Activated CD4-positive, alpha-beta T cell treated with anti-CD3 and anti-CD28 coated beads for 4 hours (primary cell): Measurements from ENCODE around the gene MAD2L1BP.
"Not testable (repeated sequence)": the region's sequence is repeated elsewhere in the genome, so short reads cannot be mapped to it uniquely, and the experiment has no call there.

Experiments used
- DNase-seq, 2 donors: peaks; one replicate each; pipeline ENCODE4 v3.0.0-alpha.2; 2020

Gene MAD2L1BP

DNA sequence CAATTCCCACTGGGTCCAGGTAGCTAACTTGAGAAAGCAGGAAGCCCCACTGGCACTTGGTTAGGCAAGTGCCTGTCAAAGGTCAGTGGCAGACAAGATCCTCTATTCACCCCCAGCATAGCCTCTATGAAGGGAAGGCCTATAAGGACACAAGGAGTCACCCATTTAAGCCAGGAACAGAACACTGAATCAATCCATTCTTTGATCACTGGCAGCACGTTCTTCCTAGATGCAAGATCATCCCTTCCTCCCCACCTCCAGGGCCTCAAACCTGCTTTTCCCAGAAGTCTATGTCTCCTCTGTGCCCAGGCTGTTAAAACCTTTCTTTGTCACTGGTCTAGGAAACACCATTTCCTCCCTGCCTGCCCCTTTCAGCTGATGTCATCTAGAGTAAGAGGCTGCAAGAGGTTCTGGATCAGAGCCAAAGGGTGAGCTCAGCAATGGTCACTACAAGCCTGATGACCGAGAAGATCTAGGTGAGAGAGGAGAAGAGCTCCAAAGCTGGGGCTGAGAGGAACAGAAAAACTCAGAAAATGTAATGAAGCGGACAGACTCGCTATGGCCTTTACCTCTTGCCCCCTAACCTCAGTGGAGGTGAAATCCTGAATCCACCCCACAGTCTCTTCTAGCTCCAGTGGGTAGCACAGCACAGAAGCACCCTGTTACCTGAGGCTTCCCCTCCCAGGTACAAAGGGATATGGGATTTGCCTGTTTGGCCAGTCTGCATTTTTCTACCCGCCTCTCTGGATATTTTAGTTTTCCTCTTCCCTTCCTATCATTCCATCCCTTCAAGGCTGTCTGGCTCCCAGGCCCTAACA is 8.4 kb upstream of the MAD2L1BP start:
- DNase-seq = no peak

DNA sequence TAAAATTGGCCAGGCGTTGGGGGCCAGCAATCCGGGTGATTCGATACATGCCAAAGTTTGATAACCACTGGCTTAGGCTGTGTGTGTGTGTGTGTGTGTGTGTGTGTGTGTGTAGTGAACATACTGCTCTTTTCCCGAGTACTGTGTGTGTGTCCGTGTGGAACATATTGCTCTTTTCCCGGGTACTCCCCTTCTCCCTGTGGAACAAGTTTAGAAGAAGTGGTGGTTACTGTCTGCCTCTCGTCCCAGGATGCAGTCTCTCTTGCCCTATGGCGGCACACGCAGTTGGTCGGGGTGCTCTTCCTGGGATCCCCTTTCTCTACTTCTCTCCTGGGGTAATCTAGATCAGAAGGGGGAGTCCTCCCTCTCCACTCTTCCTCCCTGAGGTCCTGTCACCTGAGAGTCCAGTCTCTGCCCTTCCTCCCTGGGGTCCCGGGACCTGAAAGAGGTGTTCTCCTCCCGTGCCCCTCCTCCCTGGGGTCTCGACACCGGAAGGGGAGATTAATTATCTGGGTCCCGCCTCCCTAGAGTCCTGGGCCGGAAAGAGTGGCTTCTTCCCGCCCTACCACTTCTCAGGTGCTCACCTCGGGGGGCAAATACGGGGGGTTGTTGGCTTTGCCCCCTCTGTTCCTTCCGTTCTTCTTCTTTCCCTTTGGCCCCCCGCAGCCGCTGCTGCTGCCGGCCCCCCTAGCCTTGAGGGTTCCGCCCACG is 7.1 kb upstream of the MAD2L1BP start:
- DNase-seq = peak; percentile 45 to 51

DNA sequence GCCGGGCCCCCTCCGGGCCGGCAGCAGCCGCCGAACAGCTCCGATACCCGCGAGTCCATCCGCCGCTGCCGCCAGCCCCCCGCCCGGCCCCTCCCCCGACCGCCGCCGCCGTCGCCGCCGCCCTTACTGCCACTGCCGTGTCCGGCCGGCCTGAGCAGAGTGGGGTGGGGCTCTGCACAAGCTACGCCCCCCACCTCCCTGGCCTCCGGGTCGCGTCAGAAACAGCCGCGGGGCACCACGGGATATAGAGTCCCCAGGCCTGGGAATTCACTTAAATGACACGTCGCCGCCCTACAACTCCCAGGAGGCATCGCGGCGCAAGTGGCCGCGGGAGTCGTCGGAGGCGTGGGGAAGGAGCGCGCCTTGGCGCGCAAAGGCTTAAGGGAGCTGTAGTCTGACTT is 6.5 kb upstream of the MAD2L1BP start, which contains the start of gene GTPBP2:
Gene GTPBP2 (minus strand): TSS at position 161 of the 401 bp plus-strand sequence. CDS start 102 bp downstream, at position 59.
- DNase-seq = peak; percentile 94 to 96

DNA sequence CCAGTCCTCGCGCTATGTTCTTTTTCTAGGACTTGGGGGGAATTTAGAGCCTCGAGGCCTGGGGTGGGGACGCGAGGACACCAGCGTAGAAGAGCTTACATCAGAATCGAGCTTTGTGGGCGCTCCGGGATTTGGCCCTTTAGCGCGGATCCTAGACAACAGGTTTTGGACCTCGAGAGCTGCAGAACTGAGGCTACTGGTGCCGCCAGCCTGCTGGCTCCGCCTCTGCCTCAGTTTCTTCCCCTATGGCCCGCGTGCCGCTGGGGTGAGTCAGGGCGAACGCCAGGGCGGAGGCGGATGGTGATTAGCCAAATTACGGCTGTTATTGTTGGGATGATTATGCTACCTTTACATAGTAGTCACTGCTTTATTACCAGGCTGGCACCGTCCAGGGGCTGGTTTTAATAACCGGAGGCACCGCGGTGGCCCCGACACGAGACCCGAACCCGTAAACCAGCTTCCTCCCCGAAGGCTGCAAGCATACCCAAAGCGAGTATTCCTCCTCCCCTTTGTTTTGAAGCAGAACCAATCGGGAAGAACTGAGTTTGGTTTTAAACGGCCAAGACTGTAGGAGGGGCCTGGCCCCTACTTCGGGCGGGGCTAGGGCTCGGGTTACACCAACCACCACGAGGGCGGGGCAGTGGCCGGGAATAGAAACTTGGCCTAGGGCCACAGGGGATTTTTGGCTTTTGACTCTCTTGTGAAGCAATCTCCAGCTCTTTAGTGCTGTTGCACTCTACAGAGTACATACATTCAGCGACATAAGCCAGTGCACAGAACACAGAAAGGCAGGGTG is 5.9 kb upstream of the MAD2L1BP start:
- peak; percentile 79 to 82 for DNase-seq

DNA sequence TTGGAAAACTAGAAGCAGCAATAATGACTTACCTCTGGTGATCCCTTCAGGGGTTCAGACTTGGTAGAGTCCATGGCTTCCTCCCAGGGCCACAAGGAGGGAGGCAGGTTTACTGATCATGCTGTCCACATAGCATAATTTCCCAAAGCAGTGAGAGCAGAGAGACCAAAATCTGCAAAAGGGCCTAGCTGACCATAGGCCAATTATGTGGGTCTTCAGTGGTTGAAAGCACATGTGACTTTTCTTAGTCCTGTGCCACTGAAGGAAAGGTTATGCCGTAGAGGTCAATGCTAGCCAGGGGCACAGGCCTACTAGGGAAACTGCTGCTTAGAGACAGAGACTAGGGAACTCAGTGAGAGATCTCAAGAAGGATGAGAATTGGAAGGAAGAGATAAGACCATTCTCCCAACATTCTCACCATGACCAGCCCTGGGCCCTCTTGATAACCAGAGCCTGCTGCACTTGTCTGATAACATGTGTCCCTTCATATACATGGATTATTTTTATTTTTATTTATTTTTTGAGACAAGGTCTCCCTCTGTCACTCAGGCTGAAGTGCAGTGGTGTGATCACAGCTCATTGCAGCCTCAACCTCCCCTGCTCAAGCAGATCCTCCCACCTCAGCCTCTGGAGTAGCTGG is 4.5 kb upstream of the MAD2L1BP start:
- DNase-seq = no peak

DNA sequence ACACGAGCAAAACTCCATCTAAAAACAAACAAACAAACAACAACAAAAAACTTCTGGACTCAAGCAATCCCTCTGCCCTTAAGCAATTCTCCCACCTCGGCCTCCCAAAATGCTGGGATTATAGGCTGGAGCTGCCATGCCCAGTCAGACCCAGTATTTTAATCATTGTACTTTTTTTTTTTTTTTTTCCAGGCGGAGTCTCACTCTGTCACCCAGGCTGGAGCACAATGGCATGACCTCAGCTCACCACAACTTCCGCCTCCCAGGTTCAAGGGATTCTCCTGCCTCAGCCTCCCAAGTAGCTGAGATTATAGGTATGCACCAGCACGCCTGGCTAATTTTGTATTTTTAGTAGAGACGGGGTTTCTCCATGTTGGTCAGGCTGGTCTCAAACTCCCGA is 2.6 kb upstream of the MAD2L1BP start:
- not testable (repeated sequence) for DNase-seq

DNA sequence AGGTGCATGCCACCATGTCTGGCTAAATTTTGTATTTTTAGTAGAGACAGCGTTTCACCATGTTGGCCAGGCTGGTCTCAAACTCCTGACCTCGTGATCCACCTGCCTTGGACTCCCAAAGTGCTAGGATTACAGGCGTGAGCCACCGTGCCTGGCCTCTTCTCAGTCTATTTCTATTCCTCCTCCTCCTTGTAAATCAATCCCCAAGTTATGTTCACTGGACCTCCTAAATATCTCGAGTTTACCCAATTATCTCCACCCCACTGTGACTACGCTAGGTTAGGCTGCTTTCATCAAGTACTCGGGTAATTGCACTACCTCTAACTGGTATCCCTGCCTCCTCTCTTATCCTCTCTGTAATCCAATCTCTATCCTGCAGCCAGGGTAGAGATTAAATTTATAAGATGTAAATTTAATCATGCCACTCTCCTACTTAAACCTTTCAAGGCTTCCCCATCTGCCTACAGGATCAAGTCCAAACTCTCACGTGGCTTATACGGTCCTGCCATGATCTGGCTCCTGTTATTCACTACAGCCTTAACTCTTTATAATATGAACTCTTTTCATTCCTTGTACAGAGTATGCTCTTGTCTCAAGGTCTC is 837 bp upstream of the MAD2L1BP start:
- DNase-seq = no peak

DNA sequence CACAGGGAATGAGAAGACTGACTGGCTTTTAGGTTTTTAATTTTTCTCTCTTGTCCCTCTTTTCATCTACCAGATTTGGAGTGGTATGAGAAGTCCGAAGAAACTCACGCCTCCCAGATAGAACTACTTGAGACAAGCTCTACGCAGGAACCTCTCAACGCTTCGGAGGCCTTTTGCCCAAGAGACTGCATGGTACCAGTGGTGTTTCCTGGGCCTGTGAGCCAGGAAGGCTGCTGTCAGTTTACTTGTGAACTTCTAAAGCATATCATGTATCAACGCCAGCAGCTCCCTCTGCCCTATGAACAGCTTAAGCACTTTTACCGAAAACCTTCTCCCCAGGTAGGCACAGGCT is 644 bp downstream of the MAD2L1BP start:
- DNase-seq = peak in 1 of 2 donors; percentile 5

DNA sequence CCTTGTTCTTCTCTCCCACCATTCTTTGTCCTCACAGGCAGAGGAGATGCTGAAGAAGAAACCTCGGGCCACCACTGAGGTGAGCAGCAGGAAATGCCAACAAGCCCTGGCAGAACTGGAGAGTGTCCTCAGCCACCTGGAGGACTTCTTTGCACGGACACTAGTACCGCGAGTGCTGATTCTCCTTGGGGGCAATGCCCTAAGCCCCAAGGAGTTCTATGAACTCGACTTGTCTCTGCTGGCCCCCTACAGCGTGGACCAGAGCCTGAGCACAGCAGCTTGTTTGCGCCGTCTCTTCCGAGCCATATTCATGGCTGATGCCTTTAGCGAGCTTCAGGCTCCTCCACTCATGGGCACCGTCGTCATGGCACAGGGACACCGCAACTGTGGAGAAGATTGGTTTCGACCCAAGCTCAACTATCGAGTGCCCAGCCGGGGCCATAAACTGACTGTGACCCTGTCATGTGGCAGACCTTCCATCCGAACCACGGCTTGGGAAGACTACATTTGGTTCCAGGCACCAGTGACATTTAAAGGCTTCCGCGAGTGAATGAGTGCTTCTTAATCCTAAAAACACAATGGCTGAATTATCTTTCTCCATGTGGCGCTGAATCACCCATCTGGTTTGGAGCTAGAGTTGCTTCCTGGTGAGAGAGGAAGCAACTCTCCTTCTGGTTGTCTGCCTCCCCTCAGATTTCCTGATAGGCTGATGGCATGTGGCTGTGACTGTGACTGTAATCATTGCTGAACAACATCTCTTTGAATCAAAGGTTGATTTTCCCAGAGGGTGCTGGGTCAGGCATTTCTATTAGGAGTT is 4.6 kb downstream of the MAD2L1BP start:
- no peak for DNase-seq

DNA sequence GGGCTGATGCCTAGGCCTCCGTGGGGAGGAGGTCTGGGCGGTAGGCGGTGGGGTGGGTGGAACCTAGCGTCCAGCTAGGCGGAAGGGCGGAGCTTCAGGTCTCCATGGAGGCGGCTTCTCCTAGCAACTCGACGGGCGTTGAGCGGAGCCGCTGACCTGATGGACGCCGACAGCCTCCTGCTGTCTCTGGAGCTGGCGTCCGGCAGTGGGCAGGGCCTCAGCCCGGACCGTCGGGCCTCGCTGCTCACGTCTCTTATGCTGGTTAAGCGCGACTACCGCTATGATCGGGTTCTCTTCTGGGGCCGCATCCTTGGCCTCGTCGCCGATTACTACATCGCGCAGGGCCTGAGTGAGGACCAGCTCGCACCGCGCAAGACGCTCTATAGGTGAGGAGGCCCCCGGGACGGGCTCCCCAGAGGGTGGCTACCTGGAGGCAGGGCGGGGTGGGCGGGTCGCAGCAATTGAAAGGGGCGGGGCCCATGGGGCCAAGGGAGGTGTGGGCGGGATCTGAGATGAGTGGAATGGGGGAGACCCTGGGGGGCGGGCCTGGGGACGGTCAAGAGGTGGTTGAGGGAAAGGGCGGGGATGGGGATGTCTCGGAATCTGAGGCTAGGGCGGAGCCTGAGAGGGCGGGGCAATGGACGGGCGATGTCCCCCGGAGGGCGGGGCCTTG is 9.4 kb downstream of the MAD2L1BP start, which contains the start of gene RSPH9:
Gene RSPH9 (plus strand): TSS at position 97 of the 673 bp plus-strand sequence. CDS start 63 bp downstream, at position 160.
- DNase-seq = peak; percentile 63 to 65

DNA sequence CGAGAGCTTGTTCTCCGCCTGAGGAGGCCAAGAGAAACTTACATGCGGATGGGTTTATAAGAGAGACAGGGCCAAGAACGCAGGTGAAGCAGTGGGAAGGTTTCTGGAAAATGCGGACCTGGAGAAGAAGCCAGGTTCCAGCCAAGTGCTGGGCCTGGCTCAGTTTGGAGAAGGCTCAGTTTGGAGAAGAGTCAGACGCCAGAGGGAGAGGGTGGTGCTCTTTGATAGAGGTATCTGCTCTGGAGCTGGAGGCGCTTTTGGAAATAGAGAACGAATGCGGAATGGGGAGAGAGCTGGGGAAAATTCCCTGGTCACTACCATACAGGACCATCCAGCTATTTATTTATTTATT is 9.9 kb downstream of the MAD2L1BP start:
- DNase-seq = no peak

DNA sequence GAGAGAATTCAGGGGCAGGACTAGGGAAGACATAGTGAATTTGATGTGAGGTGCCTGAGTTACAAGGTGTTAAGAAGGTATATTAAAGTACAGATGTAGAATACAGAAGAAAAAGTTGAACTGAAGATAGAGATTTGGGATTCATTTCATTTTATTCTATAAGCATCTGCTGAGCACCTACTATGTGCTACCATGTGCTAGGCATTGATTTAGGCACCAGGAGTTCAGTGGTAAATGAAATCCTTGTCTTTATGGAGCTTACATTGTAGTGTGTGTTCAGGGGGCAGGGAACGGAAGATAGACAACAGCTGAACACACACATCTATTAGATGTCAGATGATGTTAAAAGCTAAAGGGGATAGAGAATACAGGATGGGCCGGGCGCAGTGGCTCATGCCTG is 12.0 kb downstream of the MAD2L1BP start:
- no peak for DNase-seq

DNA sequence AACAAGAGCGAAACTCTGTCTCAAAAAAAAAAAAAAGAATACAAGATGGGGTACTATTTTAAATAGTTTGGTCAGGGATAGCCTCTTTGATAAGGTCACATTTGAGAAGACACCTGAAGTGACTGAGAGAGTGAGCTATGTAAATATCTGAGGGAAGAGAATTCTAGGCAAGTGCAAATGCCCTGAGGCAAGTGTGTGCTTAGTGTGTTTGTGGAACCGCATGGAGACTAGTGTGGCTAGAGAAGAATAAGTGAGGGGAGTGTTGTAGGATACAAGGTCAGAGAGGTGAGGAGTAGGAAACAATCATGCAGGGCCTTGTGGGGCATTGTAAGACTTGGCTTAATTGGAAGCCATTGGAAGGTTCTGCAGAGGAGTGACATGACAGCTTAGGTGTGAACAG is 12.6 kb downstream of the MAD2L1BP start:
- no peak for DNase-seq

DNA sequence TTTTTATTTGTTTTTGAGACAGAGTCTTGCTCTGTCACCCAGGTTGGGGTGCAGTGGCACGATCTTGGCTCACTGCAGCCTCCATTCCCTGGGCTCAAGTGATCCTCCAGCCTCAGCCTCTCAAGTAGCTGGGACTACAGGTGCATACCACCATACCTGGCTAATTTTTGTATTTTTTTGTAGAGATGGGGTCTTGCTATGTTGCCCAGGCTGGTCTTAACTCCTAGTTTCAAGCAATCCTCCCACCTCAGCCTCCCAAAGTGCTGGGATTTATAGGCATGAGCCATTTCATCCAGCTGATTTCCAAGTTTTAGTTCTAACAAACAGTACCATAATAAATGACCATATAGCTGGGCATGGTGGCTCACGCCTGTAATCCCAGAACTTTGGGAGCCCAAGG is 17.2 kb downstream of the MAD2L1BP start:
- DNase-seq = not testable (repeated sequence)

DNA sequence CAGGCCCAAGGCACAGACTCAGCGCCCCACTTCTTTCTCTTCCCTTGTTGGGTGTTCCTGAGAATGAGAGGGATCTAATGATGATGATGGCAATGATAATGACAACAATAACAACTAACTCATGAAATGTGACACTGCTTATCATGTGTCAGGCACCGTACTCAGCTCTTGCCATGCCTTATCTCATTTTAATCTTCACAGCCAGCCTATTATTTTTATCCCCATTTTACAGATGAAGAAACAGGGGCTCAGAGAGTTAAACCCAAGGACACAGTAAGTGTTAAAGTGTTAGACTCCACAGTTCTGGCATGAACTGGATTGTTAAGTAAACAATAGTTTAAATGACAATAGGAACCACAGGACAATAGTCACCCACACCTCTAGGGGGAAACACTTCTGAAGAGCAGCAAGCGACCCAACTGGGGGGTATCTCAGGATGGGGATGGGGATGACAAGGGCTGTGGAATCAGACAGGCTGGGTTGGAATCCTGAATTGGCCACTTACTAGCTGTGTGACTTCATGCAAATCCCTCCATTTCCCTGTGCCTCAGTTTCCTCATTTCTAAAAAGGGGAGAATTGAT is 21.7 kb downstream of the MAD2L1BP start:
- DNase-seq = no peak

DNA sequence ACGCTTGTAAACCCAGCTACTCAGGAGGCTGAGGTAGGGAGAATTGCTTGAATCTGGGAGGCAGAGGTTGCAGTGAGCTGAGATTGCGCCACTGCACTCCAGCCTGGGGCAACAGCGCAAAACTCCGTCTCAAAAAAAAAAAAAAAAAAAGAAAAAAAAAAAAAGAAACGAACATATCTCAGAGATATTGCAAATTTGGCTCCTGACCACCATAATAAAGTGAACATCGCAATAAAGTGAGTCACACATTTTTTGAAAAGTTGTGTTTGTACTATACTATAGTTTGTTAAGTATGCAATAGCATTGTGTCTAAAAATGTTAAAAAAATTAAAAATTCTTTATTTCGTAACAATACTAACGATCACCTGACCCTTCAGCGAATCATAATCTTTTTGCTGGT is 22.5 kb downstream of the MAD2L1BP start:
- no peak for DNase-seq

DNA sequence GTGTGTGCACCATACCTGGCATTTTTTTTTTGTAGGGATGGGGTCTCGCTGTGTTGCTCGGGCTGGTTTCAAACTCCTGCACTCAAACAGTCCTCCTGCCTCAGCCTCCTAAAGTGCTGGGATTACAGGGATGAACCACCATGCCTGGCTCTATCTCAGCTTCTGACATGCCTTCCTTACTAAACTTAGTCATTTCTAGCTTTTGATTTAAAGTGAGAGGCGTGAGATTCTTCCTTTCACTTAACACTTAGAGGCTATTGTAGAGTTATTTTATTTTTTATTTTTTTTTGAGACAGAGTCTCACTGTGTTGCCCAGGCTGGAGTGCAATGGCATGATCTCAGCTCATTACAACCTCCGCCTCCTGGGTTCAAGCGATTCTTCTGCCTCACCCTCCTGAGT is 27.3 kb downstream of the MAD2L1BP start:
- not testable (repeated sequence) for DNase-seq

DNA sequence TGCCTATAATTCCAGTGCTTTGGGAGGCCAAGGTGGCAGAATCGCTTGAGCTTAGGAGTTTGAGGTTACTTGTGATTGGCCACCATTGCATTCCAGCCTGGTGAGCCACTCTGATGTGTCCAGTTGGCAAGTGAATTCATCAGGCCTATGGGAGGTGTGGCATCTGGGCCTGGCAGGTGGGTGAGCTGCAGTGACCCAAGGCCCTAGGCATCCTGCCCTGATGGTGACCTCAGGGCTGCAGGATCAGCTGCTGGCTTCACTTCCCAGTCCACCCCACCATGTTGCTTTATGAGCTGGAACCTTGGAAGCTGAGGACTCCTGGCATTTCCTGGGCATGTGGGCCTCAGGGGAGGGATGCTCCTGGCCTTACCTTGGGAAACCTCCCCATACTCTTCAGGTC is 29.7 kb downstream of the MAD2L1BP start:
- DNase-seq = no peak

DNA sequence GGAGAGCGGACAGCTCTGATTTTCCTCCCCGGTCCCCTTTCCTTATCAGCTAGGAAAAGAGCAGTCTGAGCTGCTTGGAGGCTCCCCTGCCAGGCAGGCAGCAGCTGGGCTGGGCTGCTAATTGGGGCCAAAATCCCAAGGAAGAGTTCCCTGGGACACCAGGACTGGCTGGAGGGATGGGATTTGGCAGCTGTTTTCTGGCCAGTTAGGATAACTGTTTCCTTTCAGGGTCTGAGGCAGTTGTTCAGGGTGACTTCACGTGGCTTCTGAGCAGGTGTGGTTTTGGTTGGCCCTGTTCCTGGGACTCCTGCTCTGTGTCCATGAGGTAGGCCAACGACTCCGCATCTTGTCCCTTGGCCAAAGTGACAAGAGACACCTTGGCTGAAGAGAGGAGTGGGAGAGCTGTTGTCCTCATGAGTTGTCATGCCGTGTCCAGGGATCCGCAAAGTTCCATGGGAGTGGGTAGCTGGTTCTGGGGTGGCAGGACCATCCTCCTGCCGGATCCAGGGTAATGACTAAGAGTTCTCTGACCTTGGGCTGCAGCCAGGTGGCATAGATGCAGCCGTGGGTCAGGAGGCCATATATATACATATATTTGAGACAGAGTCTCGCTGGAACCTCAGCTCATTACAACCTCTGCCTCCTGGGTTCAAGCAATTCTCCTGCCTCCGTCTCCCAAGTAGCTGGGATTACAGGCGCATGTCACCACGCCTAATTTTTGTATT is 30.7 kb downstream of the MAD2L1BP start:
- DNase-seq = no peak
